Thoracic aorta (tissue), 2 donors: Measurements from ENCODE around the gene MAG. TPM values are rescaled to one million over a fixed set of nuclear protein-coding genes. Genes with fewer than 3 reads are reported as not detected.

Source experiments
- ATAC-seq: fragments of 150-250 bp; one replicate; pipeline ENCODE4 v1.8.0; 2017; ENCODE audit warnings: low read depth; ENCODE audit not compliant: insufficient number of reproducible peaks, low FRiP score
- DNase-seq: peaks from one replicate; pipeline ENCODE4 v3.0.0-alpha.2; 2020; ENCODE audit warnings: low spot score
- H3K27ac ChIP-seq, 2 donors: fragments of 200-600 bp; sonication (generic); 1 replicate in 1 of 2; 2 replicates in 1 of 2; pipeline ENCODE4 v1.5.1; 2016; ENCODE audit warnings: mild to moderate bottlenecking in 2 of 2, moderate library complexity in 2 of 2
- H3K27me3 ChIP-seq: fragments of 200-600 bp; sonication (generic); replicated peaks from 2 replicates; pipeline ENCODE4 v1.6.0; 2016; ENCODE audit warnings: mild to moderate bottlenecking; ENCODE audit not compliant: insufficient read depth
- H3K36me3 ChIP-seq: fragments of 200-600 bp; sonication (generic); one replicate; pipeline ENCODE4 v1.5.1; 2016
- H3K4me1 ChIP-seq, 2 donors: fragments of 200-600 bp; sonication (generic); 1 replicate in 1 of 2; 2 replicates in 1 of 2; pipeline versions ENCODE4 v1.5.1 to v1.6.0; 2016; ENCODE audit warnings: low read depth in 2 of 2, mild to moderate bottlenecking in 1 of 2; ENCODE audit not compliant: control insufficient read depth in 1 of 2
- H3K4me3 ChIP-seq: fragments of 200-600 bp; sonication (generic); 2 replicates; pipeline ENCODE4 v1.5.1; 2016; ENCODE audit warnings: mild to moderate bottlenecking
- H3K9me3 ChIP-seq: fragments of 200-600 bp; sonication (generic); 2 replicates; pipeline ENCODE4 v1.5.1; 2016
- total RNA-seq, 2 donors: library from RNA; depleted of rRNA; stranded (reverse); fragments of >200 nt; gene quantifications; one replicate each; pipeline versions ENCODE4 v1.1.0 to v1.2.3, GENCODE V29; 2016
- TF ChIP-seq, protein P1 (sequence below): fragments of 200-600 bp; sonication (generic); IDR thresholded peaks from one replicate; pipeline ENCODE4 v1.5.1; 2019; ENCODE audit warnings: antibody characterized with exemption

Gene MAG
- total RNA-seq, 2 donors from 2014 or later: 2.8 TPM; not detected in 1

- ATAC-seq (no peak), DNase-seq (no peak)
- Histone ChIP-seq H3K36me3 (no peaks in the 10 kb centered on the region), H3K27ac (no peak overlapping the region), H3K9me3 (no peaks in the 10 kb centered on the region), H3K4me3 (no peak overlapping the region), H3K27me3 (no peaks in the 10 kb centered on the region), H3K4me1 (no peaks in the 10 kb centered on the region)
- TF ChIP-seq, protein P1, sequence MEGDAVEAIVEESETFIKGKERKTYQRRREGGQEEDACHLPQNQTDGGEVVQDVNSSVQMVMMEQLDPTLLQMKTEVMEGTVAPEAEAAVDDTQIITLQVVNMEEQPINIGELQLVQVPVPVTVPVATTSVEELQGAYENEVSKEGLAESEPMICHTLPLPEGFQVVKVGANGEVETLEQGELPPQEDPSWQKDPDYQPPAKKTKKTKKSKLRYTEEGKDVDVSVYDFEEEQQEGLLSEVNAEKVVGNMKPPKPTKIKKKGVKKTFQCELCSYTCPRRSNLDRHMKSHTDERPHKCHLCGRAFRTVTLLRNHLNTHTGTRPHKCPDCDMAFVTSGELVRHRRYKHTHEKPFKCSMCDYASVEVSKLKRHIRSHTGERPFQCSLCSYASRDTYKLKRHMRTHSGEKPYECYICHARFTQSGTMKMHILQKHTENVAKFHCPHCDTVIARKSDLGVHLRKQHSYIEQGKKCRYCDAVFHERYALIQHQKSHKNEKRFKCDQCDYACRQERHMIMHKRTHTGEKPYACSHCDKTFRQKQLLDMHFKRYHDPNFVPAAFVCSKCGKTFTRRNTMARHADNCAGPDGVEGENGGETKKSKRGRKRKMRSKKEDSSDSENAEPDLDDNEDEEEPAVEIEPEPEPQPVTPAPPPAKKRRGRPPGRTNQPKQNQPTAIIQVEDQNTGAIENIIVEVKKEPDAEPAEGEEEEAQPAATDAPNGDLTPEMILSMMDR: no peak
Observed at GRCh38 chr19:35363001-35363590, 71.1 kb downstream of the MAG start.

Other genes starting within 250 kb of the MAG start
- 1 to 10 TPM in 1 of 2 donors, under 1 TPM in 1; 0.68 to 6.4 TPM for gene FXYD3, start 176.3 kb upstream of the MAG start, total RNA-seq
- gene LGI4, start 157.1 kb upstream of the MAG start, total RNA-seq: 10 to 100 TPM in 1 of 2 donors, 1 to 10 TPM in 1; 7.9 to 17.4 TPM
- 10 to 100 TPM; 50.7 to 65.8 TPM for gene FXYD1, start 153.3 kb upstream of the MAG start, total RNA-seq
- not detected for gene FXYD7, start 148.9 kb upstream of the MAG start, total RNA-seq
- gene FXYD5, start 137.4 kb upstream of the MAG start, total RNA-seq: 100 to 1,000 TPM in 1 of 2 donors, 10 to 100 TPM in 1; 65.0 to 106 TPM
- gene FAM187B, start 63.4 kb upstream of the MAG start, total RNA-seq: not detected
- 1 to 10 TPM; 7.6 to 9.3 TPM for gene LSR, start 43.2 kb upstream of the MAG start, total RNA-seq
- 100 to 1,000 TPM in 1 of 2 donors, 10 to 100 TPM in 1; 90.4 to 143 TPM for gene USF2, start 23.2 kb upstream of the MAG start, total RNA-seq
- gene HAMP, start 9.6 kb upstream of the MAG start, total RNA-seq: under 1 TPM in 1 of 2 donors, not detected in 1; 0.28 TPM
- gene CD22, start 37.0 kb downstream of the MAG start, total RNA-seq: 1 to 10 TPM; 1.4 to 3.6 TPM
- gene FFAR1, start 55.7 kb downstream of the MAG start, total RNA-seq: not detected
- gene FFAR3, start 66.3 kb downstream of the MAG start, total RNA-seq: not detected
- not detected for gene GPR42, start 78.9 kb downstream of the MAG start, total RNA-seq
- under 1 TPM in 1 of 2 donors, not detected in 1; 0.92 TPM for gene FFAR2, start 156.1 kb downstream of the MAG start, total RNA-seq
- 10 to 100 TPM in 1 of 2 donors, not detected in 1; 29.6 TPM for gene KRTDAP, start 198.3 kb downstream of the MAG start, total RNA-seq
- 10 to 100 TPM; 26.1 to 53.7 TPM for gene DMKN, start 221.5 kb downstream of the MAG start, total RNA-seq
- gene SBSN, start 236.2 kb downstream of the MAG start, total RNA-seq: 1 to 10 TPM in 1 of 2 donors, not detected in 1; 1.5 TPM
- gene GAPDHS, start 241.3 kb downstream of the MAG start, total RNA-seq: not detected